Lung (tissue), 12 donors: ENCODE results near the gene PHF12. TPM values are rescaled to one million over a fixed set of nuclear protein-coding genes. Genes with fewer than 3 reads are reported as not detected.

Experiments used
- ATAC-seq: fragments of 200-7000 bp; cut with Tn5 transposase; one replicate; pipeline ENCODE4 v1.9.1; 2020; ENCODE audit warnings: moderate number of reproducible peaks; ENCODE audit not compliant: insufficient read depth, low FRiP score
- DNase-seq, 3 donors: peaks; one replicate each; pipeline ENCODE4 v3.0.0-alpha.2; 2013 to 2017
- H3K27ac ChIP-seq, 2 donors: one replicate each; pipeline ENCODE4 v1.5.1; 2013; ENCODE audit warnings: mild to moderate bottlenecking in 2 of 2, moderate library complexity in 2 of 2, control low read depth in 1 of 2, inconsistent platforms in 1 of 2, low read depth in 1 of 2, low read length in 1 of 2
- H3K27me3 ChIP-seq, 3 donors: one replicate each; pipeline ENCODE4 v1.5.1; 2013; ENCODE audit warnings: low read length in 2 of 3; ENCODE audit not compliant: control insufficient read depth in 3 of 3, insufficient read depth in 3 of 3
- H3K36me3 ChIP-seq, 4 donors: one replicate each; pipeline ENCODE4 v1.5.1; 2013; ENCODE audit warnings: low read length in 4 of 4, mild to moderate bottlenecking in 1 of 4, moderate library complexity in 1 of 4; ENCODE audit not compliant: control insufficient read depth in 4 of 4, insufficient read depth in 4 of 4
- H3K4me1 ChIP-seq, 5 donors: one replicate each; pipeline ENCODE4 v1.5.1; 2013; ENCODE audit warnings: low read length in 5 of 5, mild to moderate bottlenecking in 2 of 5, moderate library complexity in 1 of 5; ENCODE audit not compliant: control insufficient read depth in 5 of 5, insufficient read depth in 5 of 5
- H3K4me3 ChIP-seq: one replicate; pipeline ENCODE4 v1.5.1; 2013; ENCODE audit warnings: mild to moderate bottlenecking, control low read depth, moderate library complexity
- H3K9ac ChIP-seq, 2 donors: one replicate each; pipeline ENCODE4 v1.5.1; 2013; ENCODE audit warnings: low read length in 2 of 2, control low read depth in 1 of 2; ENCODE audit not compliant: insufficient read depth in 1 of 2
- H3K9me3 ChIP-seq, 4 donors: one replicate each; pipeline ENCODE4 v1.5.1; 2013; ENCODE audit warnings: low read length in 3 of 4, mild to moderate bottlenecking in 1 of 4, moderate library complexity in 1 of 4; ENCODE audit not compliant: control insufficient read depth in 4 of 4, insufficient read depth in 3 of 4
- CTCF ChIP-seq: IDR thresholded peaks from 2 replicates; pipeline ENCODE4 v1.5.1; 2012; ENCODE audit warnings: mild to moderate bottlenecking; ENCODE audit errors: control extremely low read depth, extremely low read depth
- WGBS, 2 donors: extraction: QIAGEN DNeasy Blood & Tissue Kit; methylation state at CpG; one replicate each; pipeline ENCODE4 v1.1.7; 2013; 5-methylcytosine and 5-hydroxymethylcytosine counted together
- polyA plus RNA-seq, 2 donors: library from polyadenylated mRNA; stranded (reverse); fragments of 200-250 nt; gene quantifications; one replicate each; pipeline ENCODE4 v1.2.1, GENCODE V29; 2013
- total RNA-seq, 2 donors: library from RNA; depleted of rRNA in 1 of 2; stranded (reverse); fragments of >200 nt in 1 of 2; gene quantifications; one replicate each; pipeline ENCODE4 v1.2.1, GENCODE V29; 2014 to 2021
- donor health status: control.
- donor health status: control.
- donor health status: Bipolar disorder and iron deficiency.
- donor health status: healthy.
- donor health status: DM: yes; HTN: yes; CAD: no.

Gene PHF12
- total and polyA plus RNA-seq, 4 donors: 12.6 to 59.1 (median 37.3) TPM

- Histone ChIP-seq H3K9me3 (peaks cover 0 to 2% (median 0%) of the 10 kb centered on the region in 4 donors), H3K4me3 (no peak overlapping the region), H3K27ac (no peak overlapping the region), H3K4me1 (peaks cover 0 to 9% (median 3%) of the 10 kb centered on the region in 5 donors), H3K36me3 (peaks cover 55 to 70% (median 62%) of the 10 kb centered on the region in 4 donors), H3K27me3 (no peaks in the 10 kb centered on the region), H3K9ac (no peak overlapping the region)
- WGBS, 2 donors: 47 to 55% methylated on average over 6 of the region's 6 CpGs
- DNase-seq (peak; percentile 40 to 53 (median 51)), ATAC-seq (peak; percentile 77)
- TF ChIP-seq CTCF: peak; percentile 75
These were observed 34.9 kb downstream of the PHF12 start for GRCh38 chr17:28916302-28916934.

GRCh38 chr17:28912938-28913333 lies 38.4 kb downstream of the PHF12 start:
- DNase-seq (no peak), ATAC-seq (no peak)
- no peak for TF ChIP-seq CTCF
- Histone ChIP-seq H3K27ac (peak overlapping the region in 1 of 2 donors; percentile 44), H3K27me3 (no peaks in the 10 kb centered on the region), H3K9ac (no peak overlapping the region), H3K9me3 (no peaks in the 10 kb centered on the region), H3K4me1 (peaks cover 0 to 11% (median 6%) of the 10 kb centered on the region in 5 donors), H3K36me3 (peaks cover 44 to 79% (median 71%) of the 10 kb centered on the region in 4 donors), H3K4me3 (no peak overlapping the region)
- WGBS, 2 donors: 86 to 93% methylated on average over 6 of the region's 6 CpGs

GRCh38 chr17:28912281-28912937 lies 38.9 kb downstream of the PHF12 start:
- ATAC-seq: no peak

More at GRCh38 chr17:28912281-28912937, 38.9 kb downstream of the PHF12 start:
- Histone ChIP-seq H3K27ac (peak overlapping the region in 1 of 2 donors; percentile 44), H3K36me3 (peaks cover 42 to 76% (median 71%) of the 10 kb centered on the region in 4 donors), H3K9ac (no peak overlapping the region), H3K27me3 (no peaks in the 10 kb centered on the region), H3K4me3 (no peak overlapping the region), H3K9me3 (no peaks in the 10 kb centered on the region), H3K4me1 (peaks cover 0 to 13% (median 9%) of the 10 kb centered on the region in 5 donors)
- no peak for TF ChIP-seq CTCF
- WGBS, 2 donors: 70 to 79% methylated on average over 20 of the region's 20 CpGs
- no peak for DNase-seq
